Liver (tissue), 9 donors: ENCODE measurements around the gene CFAP299. TPM values are rescaled to one million over a fixed set of nuclear protein-coding genes. Genes with fewer than 3 reads are reported as not detected.

Experiments
- DNase-seq: peaks from one replicate; pipeline ENCODE4 v3.0.0-alpha.2; 2017; ENCODE audit warnings: low spot score
- H3K27ac ChIP-seq, 2 donors: one replicate each; pipeline ENCODE4 v1.7.0; 2013; ENCODE audit warnings: inconsistent platforms in 2 of 2, low read length in 2 of 2, control low read depth in 1 of 2, low read depth in 1 of 2, mild to moderate bottlenecking in 1 of 2
- H3K27me3 ChIP-seq, 4 donors: one replicate each; pipeline versions ENCODE4 v1.6.1 to v1.7.0; 2013; ENCODE audit warnings: low read length in 3 of 4, inconsistent platforms in 1 of 4, mild to moderate bottlenecking in 1 of 4, moderate library complexity in 1 of 4; ENCODE audit not compliant: control insufficient read depth in 4 of 4, insufficient read depth in 4 of 4
- H3K36me3 ChIP-seq, 4 donors: one replicate each; pipeline versions ENCODE4 v1.6.1 to v1.7.0; 2013; ENCODE audit warnings: low read length in 3 of 4, mild to moderate bottlenecking in 3 of 4, low read depth in 1 of 4, moderate library complexity in 1 of 4; ENCODE audit not compliant: control insufficient read depth in 4 of 4, insufficient read depth in 3 of 4
- H3K4me1 ChIP-seq, 4 donors: one replicate each; pipeline versions ENCODE4 v1.6.1 to v1.7.0; 2013; ENCODE audit warnings: low read length in 3 of 4, mild to moderate bottlenecking in 3 of 4, moderate library complexity in 1 of 4; ENCODE audit not compliant: control insufficient read depth in 4 of 4, insufficient read depth in 4 of 4
- H3K4me3 ChIP-seq, 3 donors: one replicate each; pipeline versions ENCODE4 v1.6.1 to v1.7.0; 2013; ENCODE audit warnings: low read length in 3 of 3, control low read depth in 1 of 3, low read depth in 1 of 3, mild to moderate bottlenecking in 1 of 3
- H3K9ac ChIP-seq, 2 donors: one replicate each; pipeline ENCODE4 v1.7.0; 2013; ENCODE audit warnings: low read length in 2 of 2, mild to moderate bottlenecking in 2 of 2, moderate library complexity in 2 of 2, control low read depth in 1 of 2, low read depth in 1 of 2
- H3K9me3 ChIP-seq, 4 donors: one replicate each; pipeline versions ENCODE4 v1.6.1 to v1.7.0; 2013; ENCODE audit warnings: low read length in 3 of 4; ENCODE audit not compliant: control insufficient read depth in 4 of 4
- GABPA ChIP-seq, 2 donors: IDR thresholded peaks in 1 of 2; conservative IDR thresholded peaks in 1 of 2; 2 replicates each; pipeline ENCODE4 v1.6.1; 2016; ENCODE audit warnings: antibody characterized with exemption in 2 of 2, mild to moderate bottlenecking in 1 of 2, moderate library complexity in 1 of 2
- HNF4A ChIP-seq, 2 donors: conservative IDR thresholded peaks; 2 replicates each; pipeline ENCODE4 v1.6.1; 2016; ENCODE audit warnings: antibody characterized with exemption in 2 of 2, mild to moderate bottlenecking in 2 of 2
- HNF4G ChIP-seq: IDR thresholded peaks from 2 replicates; pipeline ENCODE4 v1.6.1; 2016; ENCODE audit warnings: antibody characterized with exemption
- NR2F2 ChIP-seq: IDR thresholded peaks from 2 replicates; pipeline ENCODE4 v1.6.1; 2016; ENCODE audit warnings: antibody characterized with exemption
- RAD21 ChIP-seq, 2 donors: IDR thresholded peaks; 2 replicates each; pipeline ENCODE4 v1.6.1; 2016; ENCODE audit warnings: antibody characterized with exemption in 2 of 2, mild to moderate bottlenecking in 2 of 2
- RXRA ChIP-seq, 2 donors: IDR thresholded peaks; 2 replicates each; pipeline ENCODE4 v1.6.1; 2017 to 2018; ENCODE audit warnings: antibody characterized with exemption in 2 of 2, mild to moderate bottlenecking in 1 of 2
- SP1 ChIP-seq: IDR thresholded peaks from 2 replicates; pipeline ENCODE4 v1.6.1; 2018; ENCODE audit warnings: antibody characterized with exemption, mild to moderate bottlenecking
- TAF1 ChIP-seq: conservative IDR thresholded peaks from 2 replicates; pipeline ENCODE4 v1.6.1; 2016; ENCODE audit warnings: antibody characterized with exemption, mild to moderate bottlenecking
- YY1 ChIP-seq: IDR thresholded peaks from 2 replicates; pipeline ENCODE4 v1.6.1; 2016; ENCODE audit warnings: antibody characterized with exemption, mild to moderate bottlenecking
- WGBS: extraction: QIAGEN DNeasy Blood & Tissue Kit; methylation state at CpG from one replicate; pipeline ENCODE4 v1.1.7; 2013; 5-methylcytosine and 5-hydroxymethylcytosine counted together
- polyA plus RNA-seq, 2 donors: library from polyadenylated mRNA; stranded (reverse) in 1 of 2; unstranded in 1 of 2; fragments of 200-250 nt in 1 of 2; fragments of >200 nt in 1 of 2; fragmentation: Nextera tagmentation in 1 of 2; extraction: Ambion mirVana in 1 of 2; gene quantifications; one replicate each; pipeline versions ENCODE4 v1.2.1 to v1.2.3, GENCODE V29; 2013 to 2015
- total RNA-seq, 2 donors: library from RNA; depleted of rRNA; stranded (reverse); fragments of >200 nt; gene quantifications; one replicate each; pipeline ENCODE4 v1.2.3, GENCODE V29; 2014
- TF ChIP-seq, protein P1 (sequence below): IDR thresholded peaks from 2 replicates; pipeline ENCODE4 v1.6.1; 2016; ENCODE audit warnings: antibody characterized with exemption
- TF ChIP-seq, protein P2 (sequence below): IDR thresholded peaks from 2 replicates; pipeline ENCODE4 v1.6.1; 2016; ENCODE audit warnings: antibody characterized with exemption, mild to moderate bottlenecking
- TF ChIP-seq, protein P3 (sequence below): fragments of 150-350 bp; IDR thresholded peaks from 2 replicates; pipeline ENCODE4 v1.5.1; 2017; ENCODE audit warnings: improper control_type of control experiment, low read depth, low read length; ENCODE audit not compliant: missing input control
- TF ChIP-seq, protein P4 (sequence below): IDR thresholded peaks from 2 replicates; pipeline ENCODE4 v1.6.1; 2016; ENCODE audit warnings: antibody characterized with exemption
- donor health status: healthy.
- donor health status: healthy.
- donor health status: healthy.
- donor health status: healthy.
- donor health status: healthy.

The CFAP299 gene
- total and polyA plus RNA-seq, 4 donors: not detected

DNA sequence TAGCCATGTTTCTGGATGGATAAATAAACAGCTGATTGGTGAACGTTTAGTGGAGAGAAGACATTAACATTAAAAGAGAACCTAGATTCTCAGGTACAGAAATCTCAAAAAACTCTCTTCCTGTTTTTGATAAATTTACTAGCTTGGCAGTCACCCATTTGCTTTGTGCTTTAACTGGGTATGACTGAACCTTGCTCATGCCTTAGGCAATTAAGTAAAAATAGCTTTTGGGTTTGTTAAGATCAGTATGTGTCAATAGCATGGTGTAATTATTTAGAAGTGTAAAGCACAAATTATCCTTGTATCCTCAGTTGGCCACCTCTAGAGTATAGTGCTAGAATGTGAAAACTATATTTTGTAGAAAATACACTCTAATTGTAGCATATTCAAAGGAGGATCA is 200.0 kb downstream of the CFAP299 start:
- H3K27me3 ChIP-seq: no peaks in the 10 kb centered on the region
- H3K36me3 ChIP-seq: no peaks in the 10 kb centered on the region
- no peak overlapping the region for H3K27ac ChIP-seq
- WGBS: 40% methylated on average over 1 of the region's 1 CpG
- DNase-seq: no peak
- TF ChIP-seq YY1: no peak
- TF ChIP-seq, protein P1, sequence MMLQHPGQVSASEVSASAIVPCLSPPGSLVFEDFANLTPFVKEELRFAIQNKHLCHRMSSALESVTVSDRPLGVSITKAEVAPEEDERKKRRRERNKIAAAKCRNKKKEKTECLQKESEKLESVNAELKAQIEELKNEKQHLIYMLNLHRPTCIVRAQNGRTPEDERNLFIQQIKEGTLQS: no peak
- TF ChIP-seq, protein P2, sequence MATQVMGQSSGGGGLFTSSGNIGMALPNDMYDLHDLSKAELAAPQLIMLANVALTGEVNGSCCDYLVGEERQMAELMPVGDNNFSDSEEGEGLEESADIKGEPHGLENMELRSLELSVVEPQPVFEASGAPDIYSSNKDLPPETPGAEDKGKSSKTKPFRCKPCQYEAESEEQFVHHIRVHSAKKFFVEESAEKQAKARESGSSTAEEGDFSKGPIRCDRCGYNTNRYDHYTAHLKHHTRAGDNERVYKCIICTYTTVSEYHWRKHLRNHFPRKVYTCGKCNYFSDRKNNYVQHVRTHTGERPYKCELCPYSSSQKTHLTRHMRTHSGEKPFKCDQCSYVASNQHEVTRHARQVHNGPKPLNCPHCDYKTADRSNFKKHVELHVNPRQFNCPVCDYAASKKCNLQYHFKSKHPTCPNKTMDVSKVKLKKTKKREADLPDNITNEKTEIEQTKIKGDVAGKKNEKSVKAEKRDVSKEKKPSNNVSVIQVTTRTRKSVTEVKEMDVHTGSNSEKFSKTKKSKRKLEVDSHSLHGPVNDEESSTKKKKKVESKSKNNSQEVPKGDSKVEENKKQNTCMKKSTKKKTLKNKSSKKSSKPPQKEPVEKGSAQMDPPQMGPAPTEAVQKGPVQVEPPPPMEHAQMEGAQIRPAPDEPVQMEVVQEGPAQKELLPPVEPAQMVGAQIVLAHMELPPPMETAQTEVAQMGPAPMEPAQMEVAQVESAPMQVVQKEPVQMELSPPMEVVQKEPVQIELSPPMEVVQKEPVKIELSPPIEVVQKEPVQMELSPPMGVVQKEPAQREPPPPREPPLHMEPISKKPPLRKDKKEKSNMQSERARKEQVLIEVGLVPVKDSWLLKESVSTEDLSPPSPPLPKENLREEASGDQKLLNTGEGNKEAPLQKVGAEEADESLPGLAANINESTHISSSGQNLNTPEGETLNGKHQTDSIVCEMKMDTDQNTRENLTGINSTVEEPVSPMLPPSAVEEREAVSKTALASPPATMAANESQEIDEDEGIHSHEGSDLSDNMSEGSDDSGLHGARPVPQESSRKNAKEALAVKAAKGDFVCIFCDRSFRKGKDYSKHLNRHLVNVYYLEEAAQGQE: no peak
- TF ChIP-seq TAF1: no peak
- no peak for TF ChIP-seq NR2F2
- TF ChIP-seq, protein P3, sequence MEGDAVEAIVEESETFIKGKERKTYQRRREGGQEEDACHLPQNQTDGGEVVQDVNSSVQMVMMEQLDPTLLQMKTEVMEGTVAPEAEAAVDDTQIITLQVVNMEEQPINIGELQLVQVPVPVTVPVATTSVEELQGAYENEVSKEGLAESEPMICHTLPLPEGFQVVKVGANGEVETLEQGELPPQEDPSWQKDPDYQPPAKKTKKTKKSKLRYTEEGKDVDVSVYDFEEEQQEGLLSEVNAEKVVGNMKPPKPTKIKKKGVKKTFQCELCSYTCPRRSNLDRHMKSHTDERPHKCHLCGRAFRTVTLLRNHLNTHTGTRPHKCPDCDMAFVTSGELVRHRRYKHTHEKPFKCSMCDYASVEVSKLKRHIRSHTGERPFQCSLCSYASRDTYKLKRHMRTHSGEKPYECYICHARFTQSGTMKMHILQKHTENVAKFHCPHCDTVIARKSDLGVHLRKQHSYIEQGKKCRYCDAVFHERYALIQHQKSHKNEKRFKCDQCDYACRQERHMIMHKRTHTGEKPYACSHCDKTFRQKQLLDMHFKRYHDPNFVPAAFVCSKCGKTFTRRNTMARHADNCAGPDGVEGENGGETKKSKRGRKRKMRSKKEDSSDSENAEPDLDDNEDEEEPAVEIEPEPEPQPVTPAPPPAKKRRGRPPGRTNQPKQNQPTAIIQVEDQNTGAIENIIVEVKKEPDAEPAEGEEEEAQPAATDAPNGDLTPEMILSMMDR: no peak
- no peak for TF ChIP-seq GABPA (IDR thresholded peaks at IDR 0.05 in 1 of 2, conservative IDR thresholded peaks at IDR 0.05 in 1 of 2)
- no peak for TF ChIP-seq HNF4A (conservative IDR thresholded peaks at IDR 0.05)
- TF ChIP-seq, protein P4, sequence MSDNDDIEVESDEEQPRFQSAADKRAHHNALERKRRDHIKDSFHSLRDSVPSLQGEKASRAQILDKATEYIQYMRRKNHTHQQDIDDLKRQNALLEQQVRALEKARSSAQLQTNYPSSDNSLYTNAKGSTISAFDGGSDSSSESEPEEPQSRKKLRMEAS: no peak
- TF ChIP-seq RAD21 (IDR thresholded peaks at IDR 0.05): no peak
- TF ChIP-seq HNF4G: no peak
- TF ChIP-seq SP1: no peak
- no peaks in the 10 kb centered on the region for H3K4me1 ChIP-seq
- H3K4me3 ChIP-seq: no peak overlapping the region
- no peaks in the 10 kb centered on the region for H3K9me3 ChIP-seq
- H3K9ac ChIP-seq: no peak overlapping the region

DNA sequence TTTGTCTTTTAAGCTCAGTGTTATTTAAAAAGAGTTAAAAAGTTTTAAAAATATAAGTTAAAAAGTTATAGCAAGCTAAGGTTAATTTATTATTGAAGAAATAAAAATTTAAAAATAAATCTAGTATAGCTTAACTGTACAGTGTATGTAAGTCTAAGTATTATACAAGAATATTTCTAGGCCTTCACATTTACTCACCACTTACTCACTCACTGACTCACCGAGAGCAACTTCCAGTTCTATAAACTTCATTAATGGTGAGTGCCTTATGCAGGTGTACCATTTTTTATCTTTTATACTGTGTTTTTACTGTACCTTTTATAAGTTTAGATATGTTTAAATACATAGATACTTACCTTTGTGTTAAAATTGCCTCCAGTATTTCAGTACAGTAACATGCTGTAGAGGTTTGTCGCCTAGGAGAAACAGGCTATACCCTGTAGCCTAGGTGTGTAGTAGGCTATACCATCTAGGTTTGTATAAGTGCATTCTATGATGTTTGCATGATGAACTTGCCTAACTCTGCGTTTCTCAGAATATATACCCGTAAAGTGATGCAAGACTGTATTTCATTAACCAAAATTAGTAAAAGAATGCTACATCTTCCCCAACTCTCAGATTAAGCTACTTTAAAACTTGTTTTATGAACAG is 202.9 kb downstream of the CFAP299 start:
- 88% methylated on average over 4 of the region's 4 CpGs for WGBS
- H3K9ac ChIP-seq: no peak overlapping the region
- H3K4me3 ChIP-seq: no peak overlapping the region
- no peak overlapping the region for H3K27ac ChIP-seq
- no peaks in the 10 kb centered on the region for H3K27me3 ChIP-seq
- H3K9me3 ChIP-seq: no peaks in the 10 kb centered on the region
- TF ChIP-seq GABPA (IDR thresholded peaks at IDR 0.05 in 1 of 2, conservative IDR thresholded peaks at IDR 0.05 in 1 of 2): no peak
- no peak for TF ChIP-seq HNF4A (conservative IDR thresholded peaks at IDR 0.05)
- TF ChIP-seq, protein P2: no peak
- TF ChIP-seq RAD21 (IDR thresholded peaks at IDR 0.05): no peak
- no peak for TF ChIP-seq RXRA (IDR thresholded peaks at IDR 0.05)
- TF ChIP-seq, protein P1: no peak
- TF ChIP-seq, protein P4: no peak
- no peak for DNase-seq
- H3K4me1 ChIP-seq: no peaks in the 10 kb centered on the region
- no peaks in the 10 kb centered on the region for H3K36me3 ChIP-seq
